ENCODE data around the gene GRIP1.

GRIP1 gene

DNA sequence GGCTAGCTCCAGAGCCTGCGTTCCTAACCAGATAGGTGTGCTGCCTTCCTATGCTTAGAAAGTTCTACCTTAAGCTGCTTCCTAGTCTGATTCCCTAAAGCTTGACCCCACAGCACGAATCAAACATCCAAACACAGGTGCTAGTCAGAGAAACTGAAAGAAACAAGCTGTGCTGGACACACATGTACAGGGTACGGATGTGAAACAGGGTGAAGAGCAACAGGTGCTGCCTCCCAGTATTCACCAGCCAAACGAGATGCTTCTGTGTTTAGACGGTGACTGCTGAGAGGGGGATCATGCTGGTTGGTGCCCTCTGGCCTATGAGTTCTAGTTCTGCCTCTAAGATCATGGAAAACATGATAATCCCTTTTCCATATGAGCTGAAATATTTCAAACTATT is 105.3 kb downstream of the GRIP1 start:
- no peaks in the 10 kb centered on the region; the same call in 1 of the 2 replicates for H3K9me3 ChIP-seq (ENCODE audit: control insufficient read depth, insufficient read depth, low read length)
- no peaks in the 10 kb centered on the region for H3K4me1 ChIP-seq (ENCODE audit: insufficient read depth, low read length)
- no peaks in the 10 kb centered on the region; the same call in 1 of the 2 replicates for H3K36me3 ChIP-seq (ENCODE audit: insufficient read depth, low read length)
- no peak overlapping the region for H3K9ac ChIP-seq (ENCODE audit: low read depth, low read length)

- H3K9me3 ChIP-seq (ENCODE audit: control insufficient read depth, insufficient read depth, low read length), result no peaks in the 10 kb centered on the region; the same call in 1 of the 2 replicates
- no peaks in the 10 kb centered on the region; the same call in 1 of the 2 replicates for H3K36me3 ChIP-seq (ENCODE audit: insufficient read depth, low read length)
- no peaks in the 10 kb centered on the region for H3K4me1 ChIP-seq (ENCODE audit: insufficient read depth, low read length)
- H3K9ac ChIP-seq (ENCODE audit: low read depth, low read length), result no peak overlapping the region
These were observed 106.0 kb downstream of the GRIP1 start for GRCh38 chr12:66572845-66573244.

DNA sequence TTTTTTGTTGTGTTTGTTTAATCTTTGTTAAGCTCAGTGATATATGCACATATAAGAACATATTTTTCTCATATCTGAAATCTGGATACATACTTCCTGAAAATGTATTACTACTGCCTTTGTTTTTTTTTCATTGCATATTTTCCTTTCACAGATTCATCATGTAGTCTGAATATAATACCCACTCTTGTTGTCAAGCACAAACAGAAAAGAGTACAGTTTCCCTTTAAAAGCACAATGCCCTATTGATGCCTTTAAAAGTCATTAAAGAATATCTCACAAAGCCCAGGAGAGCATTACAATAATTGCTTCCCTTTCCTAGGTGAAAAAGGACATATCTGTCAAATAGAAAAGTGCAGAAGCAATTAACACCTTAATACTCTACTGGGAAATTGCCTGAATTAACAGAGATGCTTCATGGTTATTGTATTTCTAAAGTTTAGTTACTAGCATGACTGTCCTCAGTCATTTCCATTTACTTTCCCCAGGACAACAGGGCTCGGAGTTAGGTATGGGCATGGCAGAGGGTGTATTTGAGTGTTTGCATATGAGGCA is 107.4 kb downstream of the GRIP1 start:
- no peak overlapping the region for H3K9ac ChIP-seq (ENCODE audit: low read depth, low read length)
- H3K4me1 ChIP-seq (ENCODE audit: insufficient read depth, low read length), result no peaks in the 10 kb centered on the region
- no peaks in the 10 kb centered on the region; the same call in 1 of the 2 replicates for H3K36me3 ChIP-seq (ENCODE audit: insufficient read depth, low read length)
- no peaks in the 10 kb centered on the region for H3K9me3 ChIP-seq (ENCODE audit: control insufficient read depth, insufficient read depth, low read length)

- H3K4me1 ChIP-seq (ENCODE audit: insufficient read depth, low read length), result no peaks in the 10 kb centered on the region
- H3K36me3 ChIP-seq (ENCODE audit: insufficient read depth, low read length), result no peaks in the 10 kb centered on the region
- H3K9me3 ChIP-seq (ENCODE audit: control insufficient read depth, insufficient read depth, low read length), result no peaks in the 10 kb centered on the region; the same call in 1 of the 2 replicates
- H3K9ac ChIP-seq (ENCODE audit: low read depth, low read length), result no peak overlapping the region
These were observed 115.7 kb downstream of the GRIP1 start for GRCh38 chr12:66563220-66563619.

DNA sequence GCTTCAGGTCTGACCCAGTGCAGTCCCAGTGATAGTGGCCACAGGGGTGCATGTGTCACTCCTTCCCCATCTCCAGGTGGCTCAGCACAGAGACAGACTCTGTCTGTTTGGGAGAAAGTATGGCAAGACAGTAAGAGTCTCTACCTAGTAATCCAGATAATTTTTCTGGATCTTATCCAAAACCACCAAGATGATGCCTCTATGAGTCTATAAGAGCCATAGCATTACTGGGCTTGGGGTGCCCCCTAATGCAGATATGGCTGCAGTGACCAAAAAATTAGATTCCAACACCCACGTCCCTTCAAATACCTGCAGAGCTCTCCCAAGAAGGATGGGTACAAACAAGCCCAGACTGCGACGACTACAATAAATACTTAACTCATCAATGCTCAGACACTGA is 123.8 kb downstream of the GRIP1 start:
- Histone ChIP-seq H3K4me1 (ENCODE audit: insufficient read depth, low read length) (no peaks in the 10 kb centered on the region), H3K9ac (ENCODE audit: low read depth, low read length) (no peak overlapping the region), H3K9me3 (ENCODE audit: control insufficient read depth, insufficient read depth, low read length) (no peaks in the 10 kb centered on the region), H3K36me3 (ENCODE audit: insufficient read depth, low read length) (no peaks in the 10 kb centered on the region)

DNA sequence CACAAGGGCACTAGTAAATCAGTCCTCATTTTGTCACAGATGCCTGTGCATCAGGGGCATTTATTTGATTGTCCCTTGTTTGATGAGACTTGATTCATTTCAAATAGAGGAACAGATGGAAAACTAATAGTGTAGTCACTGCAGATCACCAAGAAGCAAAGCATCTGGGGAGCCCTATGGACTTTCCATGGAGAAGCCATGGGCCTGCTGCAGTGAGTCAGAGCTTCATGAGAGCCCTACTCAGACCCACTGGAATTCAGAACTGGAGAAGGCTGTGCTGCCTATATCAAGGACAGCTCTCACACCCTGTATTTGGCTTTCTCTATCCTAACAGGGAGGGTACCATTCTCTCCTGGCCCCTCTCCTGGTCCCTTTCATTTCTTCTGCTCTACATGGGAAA is 126.2 kb downstream of the GRIP1 start:
- no peaks in the 10 kb centered on the region for H3K4me1 ChIP-seq (ENCODE audit: insufficient read depth, low read length)
- no peaks in the 10 kb centered on the region for H3K36me3 ChIP-seq (ENCODE audit: insufficient read depth, low read length)
- no peaks in the 10 kb centered on the region for H3K9me3 ChIP-seq (ENCODE audit: control insufficient read depth, insufficient read depth, low read length)
- no peak overlapping the region for H3K9ac ChIP-seq (ENCODE audit: low read depth, low read length)

DNA sequence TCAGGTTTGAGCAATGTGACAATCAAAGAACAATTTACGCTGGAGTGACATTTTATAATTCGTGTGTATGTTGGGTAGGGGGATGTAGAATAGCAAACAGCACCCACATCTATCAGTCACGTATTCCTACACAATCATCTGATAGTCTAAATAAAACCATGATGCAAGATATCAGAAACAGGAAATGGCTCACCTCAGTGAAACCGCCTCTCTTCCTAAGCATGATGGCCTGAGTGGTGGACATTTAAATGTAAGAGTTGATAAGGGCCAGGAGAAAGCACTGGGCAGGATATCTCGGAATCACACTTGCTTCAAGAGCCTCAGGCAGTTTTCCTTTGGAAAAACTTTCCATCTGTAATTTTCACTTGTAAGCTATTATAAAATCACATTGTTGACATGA is 128.2 kb downstream of the GRIP1 start:
- Histone ChIP-seq H3K36me3 (ENCODE audit: insufficient read depth, low read length) (no peaks in the 10 kb centered on the region), H3K9me3 (ENCODE audit: control insufficient read depth, insufficient read depth, low read length) (no peaks in the 10 kb centered on the region), H3K9ac (ENCODE audit: low read depth, low read length) (no peak overlapping the region), H3K4me1 (ENCODE audit: insufficient read depth, low read length) (no peaks in the 10 kb centered on the region)

DNA sequence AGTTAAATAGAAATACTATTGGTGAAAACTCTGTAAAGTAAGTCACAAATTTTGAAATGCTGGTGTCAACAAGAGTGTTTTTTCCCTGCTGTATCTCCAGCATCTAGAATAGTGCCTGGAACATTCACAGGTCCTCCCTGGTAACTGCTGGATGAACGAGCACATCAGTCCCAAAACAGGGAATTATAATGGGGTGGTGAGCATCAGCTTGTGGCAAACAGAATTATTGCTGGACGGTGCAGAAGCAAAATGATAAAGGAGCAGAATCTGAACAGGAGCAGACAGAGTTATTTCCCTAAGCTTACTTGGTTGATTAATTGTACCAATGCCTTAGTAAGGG is 129.9 kb downstream of the GRIP1 start:
- Histone ChIP-seq H3K4me1 (ENCODE audit: insufficient read depth, low read length) (no peaks in the 10 kb centered on the region), H3K9me3 (ENCODE audit: control insufficient read depth, insufficient read depth, low read length) (no peaks in the 10 kb centered on the region), H3K36me3 (ENCODE audit: insufficient read depth, low read length) (no peaks in the 10 kb centered on the region), H3K9ac (ENCODE audit: low read depth, low read length) (no peak overlapping the region)

GRCh38 chr12:66548338-66549049 is 130.4 kb downstream of the GRIP1 start:
- Histone ChIP-seq H3K36me3 (ENCODE audit: insufficient read depth, low read length) (no peaks in the 10 kb centered on the region), H3K9me3 (ENCODE audit: control insufficient read depth, insufficient read depth, low read length) (no peaks in the 10 kb centered on the region)

GRCh38 chr12:66541426-66541825 is 137.4 kb downstream of the GRIP1 start:
- no peaks in the 10 kb centered on the region for H3K9me3 ChIP-seq (ENCODE audit: control insufficient read depth, insufficient read depth, low read length)
- no peaks in the 10 kb centered on the region for H3K36me3 ChIP-seq (ENCODE audit: insufficient read depth, low read length)
- H3K4me1 ChIP-seq (ENCODE audit: insufficient read depth, low read length), result peaks cover 5% of the 10 kb centered on the region; the same call in 1 of the 2 replicates
- H3K9ac ChIP-seq (ENCODE audit: low read depth, low read length), result no peak overlapping the region

More at GRCh38 chr12:66548338-66549049, 130.4 kb downstream of the GRIP1 start:
- H3K9ac ChIP-seq (ENCODE audit: low read depth, low read length), result no peak overlapping the region
- no peaks in the 10 kb centered on the region for H3K4me1 ChIP-seq (ENCODE audit: insufficient read depth, low read length)

GRCh38 chr12:66539431-66539830 is 139.4 kb downstream of the GRIP1 start:
- peaks cover 13% of the 10 kb centered on the region; the same call in 1 of the 2 replicates for H3K4me1 ChIP-seq (ENCODE audit: insufficient read depth, low read length)

GRCh38 chr12:66538970-66539369 is 139.9 kb downstream of the GRIP1 start:
- Histone ChIP-seq H3K9ac (ENCODE audit: low read depth, low read length) (no peak overlapping the region), H3K36me3 (ENCODE audit: insufficient read depth, low read length) (no peaks in the 10 kb centered on the region), H3K4me1 (ENCODE audit: insufficient read depth, low read length) (peaks cover 13% of the 10 kb centered on the region; the same call in 1 of the 2 replicates), H3K9me3 (ENCODE audit: control insufficient read depth, insufficient read depth, low read length) (no peaks in the 10 kb centered on the region)

More at GRCh38 chr12:66539431-66539830, 139.4 kb downstream of the GRIP1 start:
- Histone ChIP-seq H3K9ac (ENCODE audit: low read depth, low read length) (no peak overlapping the region), H3K36me3 (ENCODE audit: insufficient read depth, low read length) (no peaks in the 10 kb centered on the region), H3K9me3 (ENCODE audit: control insufficient read depth, insufficient read depth, low read length) (no peaks in the 10 kb centered on the region)

GRCh38 chr12:66537876-66538275 is 141.0 kb downstream of the GRIP1 start:
- peaks cover 13% of the 10 kb centered on the region; the same call in 1 of the 2 replicates for H3K4me1 ChIP-seq (ENCODE audit: insufficient read depth, low read length)
- H3K36me3 ChIP-seq (ENCODE audit: insufficient read depth, low read length), result no peaks in the 10 kb centered on the region
- H3K9ac ChIP-seq (ENCODE audit: low read depth, low read length), result no peak overlapping the region
- H3K9me3 ChIP-seq (ENCODE audit: control insufficient read depth, insufficient read depth, low read length), result no peaks in the 10 kb centered on the region

GRCh38 chr12:66533767-66534166 is 145.1 kb downstream of the GRIP1 start:
- no peaks in the 10 kb centered on the region for H3K36me3 ChIP-seq (ENCODE audit: insufficient read depth, low read length)
- 0 out of 2 replicates have a peak, but pooled peaks cover 9% of the 10 kb centered on the region for H3K4me1 ChIP-seq (ENCODE audit: insufficient read depth, low read length)
- H3K9ac ChIP-seq (ENCODE audit: low read depth, low read length), result no peak overlapping the region
- H3K9me3 ChIP-seq (ENCODE audit: control insufficient read depth, insufficient read depth, low read length), result no peaks in the 10 kb centered on the region

- Histone ChIP-seq H3K9ac (ENCODE audit: low read depth, low read length) (no peak overlapping the region), H3K9me3 (ENCODE audit: control insufficient read depth, insufficient read depth, low read length) (no peaks in the 10 kb centered on the region), H3K4me1 (ENCODE audit: insufficient read depth, low read length) (0 out of 2 replicates have a peak, but pooled peaks cover 9% of the 10 kb centered on the region), H3K36me3 (ENCODE audit: insufficient read depth, low read length) (no peaks in the 10 kb centered on the region)
These were observed 147.1 kb downstream of the GRIP1 start for GRCh38 chr12:66531766-66532165.
